Neural cell (in vitro differentiated cells): ENCODE results near the gene AGBL1.

Experiments
- EP300 ChIP-seq: fragments of 450-650 bp; conservative IDR thresholded peaks from 2 replicates; pipeline ENCODE4 v1.6.1; 2014; ENCODE audit warnings: antibody characterized with exemption, mild to moderate bottlenecking, moderate library complexity; ENCODE audit not compliant: poor library complexity, severe bottlenecking
- EZH2 ChIP-seq: fragments of 200-600, 300-800 bp; shearing (Covaris generic), sonication (generic); IDR thresholded peaks from 2 replicates; pipeline ENCODE4 v1.6.1; 2014; ENCODE audit warnings: antibody characterized with exemption, low read length, borderline replicate concordance, mild to moderate bottlenecking; ENCODE audit not compliant: insufficient read depth, poor library complexity, severe bottlenecking
- POLR2AphosphoS5 ChIP-seq: IDR thresholded peaks from 2 replicates; pipeline ENCODE4 v1.6.1; 2012
- SMC3 ChIP-seq: fragments of 450-650 bp; conservative IDR thresholded peaks from 2 replicates; pipeline ENCODE4 v1.6.1; 2014; ENCODE audit warnings: antibody characterized with exemption, mild to moderate bottlenecking, moderate library complexity; ENCODE audit not compliant: poor library complexity
- TF ChIP-seq, protein P1 (sequence below): fragments of 450-650 bp; IDR thresholded peaks from 2 replicates; pipeline ENCODE4 v1.5.1; 2014; ENCODE audit warnings: antibody characterized with exemption, mild to moderate bottlenecking, moderate library complexity; ENCODE audit not compliant: poor library complexity, severe bottlenecking

DNA sequence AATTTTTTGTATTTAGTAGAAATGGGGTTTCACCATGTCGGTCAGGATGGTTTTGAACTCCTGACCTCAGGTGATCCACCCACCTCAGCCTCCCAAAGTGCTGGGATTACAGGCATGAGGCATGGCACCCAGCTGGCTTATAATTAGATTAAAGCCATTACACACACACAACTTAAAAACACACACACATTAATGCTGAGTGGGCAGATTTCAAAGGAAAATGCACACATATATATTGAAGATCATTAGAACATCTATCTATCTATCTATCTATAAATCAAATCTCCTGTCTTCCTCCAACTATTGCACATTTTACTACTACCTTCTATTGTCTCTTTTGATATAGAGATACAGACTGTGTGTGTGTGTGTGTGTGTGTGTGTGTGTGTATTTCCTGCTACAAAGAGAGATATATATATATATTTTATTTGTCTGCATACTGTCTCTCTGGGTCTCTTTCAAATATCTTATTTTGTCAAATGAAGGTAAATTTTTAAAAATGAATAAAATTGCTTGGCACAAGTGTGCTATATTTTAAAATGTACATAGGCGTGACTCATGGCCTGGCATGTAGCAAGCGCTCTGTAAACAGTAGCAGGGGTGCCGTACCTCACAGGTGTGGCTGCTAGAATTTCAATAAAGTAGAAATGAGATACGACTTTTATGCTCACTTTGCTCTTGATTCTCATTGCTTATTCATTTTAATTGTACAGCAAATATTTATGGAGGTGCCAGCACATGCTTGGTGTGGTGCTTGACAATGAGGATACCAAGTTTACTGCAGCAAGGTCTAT lies 655.8 kb downstream of the AGBL1 start:
- TF ChIP-seq POLR2AphosphoS5 (no peak), EZH2 (no peak), EP300 (no peak), SMC3 (no peak)
- TF ChIP-seq, protein P1, sequence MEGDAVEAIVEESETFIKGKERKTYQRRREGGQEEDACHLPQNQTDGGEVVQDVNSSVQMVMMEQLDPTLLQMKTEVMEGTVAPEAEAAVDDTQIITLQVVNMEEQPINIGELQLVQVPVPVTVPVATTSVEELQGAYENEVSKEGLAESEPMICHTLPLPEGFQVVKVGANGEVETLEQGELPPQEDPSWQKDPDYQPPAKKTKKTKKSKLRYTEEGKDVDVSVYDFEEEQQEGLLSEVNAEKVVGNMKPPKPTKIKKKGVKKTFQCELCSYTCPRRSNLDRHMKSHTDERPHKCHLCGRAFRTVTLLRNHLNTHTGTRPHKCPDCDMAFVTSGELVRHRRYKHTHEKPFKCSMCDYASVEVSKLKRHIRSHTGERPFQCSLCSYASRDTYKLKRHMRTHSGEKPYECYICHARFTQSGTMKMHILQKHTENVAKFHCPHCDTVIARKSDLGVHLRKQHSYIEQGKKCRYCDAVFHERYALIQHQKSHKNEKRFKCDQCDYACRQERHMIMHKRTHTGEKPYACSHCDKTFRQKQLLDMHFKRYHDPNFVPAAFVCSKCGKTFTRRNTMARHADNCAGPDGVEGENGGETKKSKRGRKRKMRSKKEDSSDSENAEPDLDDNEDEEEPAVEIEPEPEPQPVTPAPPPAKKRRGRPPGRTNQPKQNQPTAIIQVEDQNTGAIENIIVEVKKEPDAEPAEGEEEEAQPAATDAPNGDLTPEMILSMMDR, result no peak
